ENCODE results near the gene NEAT1. TPM values are rescaled to one million over a fixed set of nuclear protein-coding genes. Genes with fewer than 3 reads are reported as not detected.

Gene NEAT1
- polyA plus RNA-seq, 1 donor from 2014 or later, result 4.2 TPM

- Histone ChIP-seq H3F3A (ENCODE audit: insufficient read depth, low read length, poor library complexity, severe bottlenecking) (no peaks in the 10 kb centered on the region), H3K79me2 (replicated peaks; ENCODE audit: insufficient read depth, low read length) (peaks cover 36% of the 10 kb centered on the region), H3K9me3 (ENCODE audit: low read length) (no peaks in the 10 kb centered on the region), H3K36me3 (ENCODE audit: insufficient read depth, low read length) (no peaks in the 10 kb centered on the region), H3K27ac (ENCODE audit: low read length) (no peak overlapping the region), H3K27me3 (ENCODE audit: insufficient read depth, low read depth, low read length) (no peaks in the 10 kb centered on the region), H3K9ac (ENCODE audit: low read length) (no peak overlapping the region), H3K9me2 (ENCODE audit: insufficient read depth, low read length) (no peaks in the 10 kb centered on the region), H2AFZ (ENCODE audit: low read depth, low read length) (no peak overlapping the region), H3K4me3 (ENCODE audit: low read length) (no peak overlapping the region), H4K20me1 (ENCODE audit: insufficient read depth) (no peaks in the 10 kb centered on the region), H3K4me2 (ENCODE audit: low read length) (no peak overlapping the region)
- no peak for TF ChIP-seq EP300 (conservative IDR thresholded peaks at IDR 0.05; ENCODE audit: poor library complexity, severe bottlenecking)
- TF ChIP-seq TAF1 (IDR thresholded peaks at IDR 0.05; ENCODE audit: low read depth), result no peak
- no peak for TF ChIP-seq EZH2 (IDR thresholded peaks at IDR 0.05; ENCODE audit: borderline replicate concordance, insufficient read depth, low read length, poor library complexity, severe bottlenecking)
- no peak for TF ChIP-seq RAD21 (conservative IDR thresholded peaks at IDR 0.05)
- no peak for TF ChIP-seq REST (IDR thresholded peaks at IDR 0.05; ENCODE audit: borderline replicate concordance)
- no peak for TF ChIP-seq CTCF (IDR thresholded peaks at IDR 0.05; ENCODE audit: poor library complexity, severe bottlenecking)
- no peak for TF ChIP-seq POLR2AphosphoS5 (IDR thresholded peaks at IDR 0.05)
Measured at GRCh38 chr11:65429068-65429681, 6.6 kb downstream of the NEAT1 start.

DNA sequence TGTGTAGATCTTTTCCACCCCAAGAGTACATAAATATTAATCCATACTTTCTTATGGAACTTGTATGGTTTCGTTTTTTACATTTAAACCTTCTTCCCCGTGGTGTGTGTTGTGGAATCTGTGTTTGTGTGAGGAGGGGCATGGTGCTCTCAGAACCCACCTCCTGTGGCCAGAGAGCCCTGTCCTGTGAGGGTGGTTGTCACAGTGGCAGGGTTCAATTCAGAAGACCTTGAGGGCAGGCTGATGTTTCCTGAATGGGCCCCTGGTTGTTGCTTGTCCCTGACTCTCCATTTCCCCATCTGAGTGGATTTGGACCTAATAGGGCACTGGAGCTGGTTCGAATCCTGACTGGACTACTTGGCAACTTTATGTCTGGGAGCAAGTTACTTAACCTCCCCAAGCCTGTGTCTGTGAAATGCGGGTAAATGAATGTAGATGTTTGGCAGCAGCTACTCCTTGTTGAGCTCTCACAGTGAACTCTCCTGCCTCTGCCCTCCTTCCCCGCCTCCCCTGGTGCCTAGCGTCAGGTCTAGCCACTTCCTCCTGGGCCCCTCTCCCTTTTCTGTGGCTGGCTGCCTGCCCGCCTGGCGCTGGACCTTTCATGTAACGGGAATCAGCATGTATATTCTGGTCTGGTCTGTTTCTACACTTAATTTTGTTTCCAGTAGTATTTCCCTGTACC lies 7.3 kb downstream of the NEAT1 start:
- no peak overlapping the region for H3K9ac ChIP-seq (ENCODE audit: low read length)
- H3K79me2 ChIP-seq (replicated peaks; ENCODE audit: insufficient read depth, low read length), result peaks cover 30% of the 10 kb centered on the region
- no peak overlapping the region for H2AFZ ChIP-seq (ENCODE audit: low read depth, low read length)
- H3K27me3 ChIP-seq (ENCODE audit: insufficient read depth, low read depth, low read length), result no peaks in the 10 kb centered on the region
- H3K9me2 ChIP-seq (ENCODE audit: insufficient read depth, low read length), result no peaks in the 10 kb centered on the region
- H3F3A ChIP-seq (ENCODE audit: insufficient read depth, low read length, poor library complexity, severe bottlenecking), result no peaks in the 10 kb centered on the region
- no peaks in the 10 kb centered on the region for H4K20me1 ChIP-seq (ENCODE audit: insufficient read depth)
- H3K9me3 ChIP-seq (ENCODE audit: low read length), result no peaks in the 10 kb centered on the region
- H3K36me3 ChIP-seq (ENCODE audit: insufficient read depth, low read length), result no peaks in the 10 kb centered on the region
- no peak overlapping the region for H3K27ac ChIP-seq (ENCODE audit: low read length)
- TF ChIP-seq EP300 (conservative IDR thresholded peaks at IDR 0.05; ENCODE audit: poor library complexity, severe bottlenecking), result no peak
- TF ChIP-seq REST (IDR thresholded peaks at IDR 0.05; ENCODE audit: borderline replicate concordance), result no peak
- no peak overlapping the region for H3K4me2 ChIP-seq (ENCODE audit: low read length)
- no peak overlapping the region for H3K4me3 ChIP-seq (ENCODE audit: low read length)

Measured in neural cell (in vitro differentiated cells).